CMK (cell line): ENCODE results near the gene ACTR5.

ENCODE experiments used
- DNase-seq: peaks from one replicate; pipeline ENCODE4 v3.0.0-alpha.2; 2010; ENCODE audit warnings: low read depth

Gene ACTR5

DNA sequence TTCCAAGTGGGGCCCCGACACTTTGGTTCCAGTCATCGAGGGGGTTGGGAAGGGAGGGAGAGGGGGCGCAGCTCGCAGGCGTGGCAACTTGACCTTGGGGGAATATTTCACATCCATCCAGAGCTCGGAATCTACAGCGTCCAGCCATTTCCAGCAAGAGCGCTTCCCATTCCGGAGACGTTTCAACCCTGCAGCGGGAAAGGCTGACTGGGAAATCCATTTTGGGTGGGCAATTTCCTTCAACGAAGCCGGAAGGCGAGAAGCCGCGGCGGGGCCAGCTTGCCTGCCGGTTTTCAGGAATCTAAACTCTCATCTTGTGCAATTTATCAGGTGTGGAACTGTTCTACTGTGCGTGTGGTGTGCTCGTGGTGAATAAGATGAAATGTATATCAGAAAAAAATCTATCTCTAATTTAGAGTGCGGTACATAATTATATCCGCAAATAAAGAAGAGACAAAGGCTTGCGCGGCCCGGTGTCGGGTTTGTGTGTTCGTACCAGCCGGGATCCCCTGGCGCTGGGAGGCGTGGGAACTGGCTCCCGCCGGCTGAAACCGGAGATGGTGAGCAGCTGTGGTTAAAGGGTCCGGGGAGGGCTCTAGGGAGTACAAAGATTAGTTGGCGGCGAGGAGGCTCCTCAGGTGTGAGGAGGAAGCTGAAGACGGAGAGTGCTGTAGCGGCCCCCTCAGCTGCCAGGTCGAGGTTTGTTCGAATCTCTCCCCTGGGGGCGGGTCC, 19.2 kb upstream of the ACTR5 start:
- DNase-seq = no peak

DNA sequence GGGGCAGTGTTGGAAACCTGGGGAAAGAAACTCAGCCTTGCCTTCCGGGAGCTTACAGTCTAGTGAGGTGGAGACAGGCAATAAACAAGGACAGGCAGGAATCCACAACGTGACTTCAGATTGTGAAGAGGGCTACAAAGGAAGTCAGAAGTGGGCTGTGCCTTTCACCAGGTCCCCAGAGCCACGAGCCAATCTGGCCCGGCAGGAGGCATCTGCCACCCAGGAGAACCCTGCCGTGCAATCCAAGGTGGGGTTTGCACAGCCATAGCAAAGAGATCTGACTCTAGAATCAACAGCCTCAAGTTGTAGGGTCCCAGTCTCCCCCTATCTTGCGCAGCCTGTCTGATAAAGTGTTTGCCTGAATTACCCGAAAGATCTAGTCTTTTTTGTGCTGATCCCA, 18.5 kb upstream of the ACTR5 start:
- DNase-seq = no peak

DNA sequence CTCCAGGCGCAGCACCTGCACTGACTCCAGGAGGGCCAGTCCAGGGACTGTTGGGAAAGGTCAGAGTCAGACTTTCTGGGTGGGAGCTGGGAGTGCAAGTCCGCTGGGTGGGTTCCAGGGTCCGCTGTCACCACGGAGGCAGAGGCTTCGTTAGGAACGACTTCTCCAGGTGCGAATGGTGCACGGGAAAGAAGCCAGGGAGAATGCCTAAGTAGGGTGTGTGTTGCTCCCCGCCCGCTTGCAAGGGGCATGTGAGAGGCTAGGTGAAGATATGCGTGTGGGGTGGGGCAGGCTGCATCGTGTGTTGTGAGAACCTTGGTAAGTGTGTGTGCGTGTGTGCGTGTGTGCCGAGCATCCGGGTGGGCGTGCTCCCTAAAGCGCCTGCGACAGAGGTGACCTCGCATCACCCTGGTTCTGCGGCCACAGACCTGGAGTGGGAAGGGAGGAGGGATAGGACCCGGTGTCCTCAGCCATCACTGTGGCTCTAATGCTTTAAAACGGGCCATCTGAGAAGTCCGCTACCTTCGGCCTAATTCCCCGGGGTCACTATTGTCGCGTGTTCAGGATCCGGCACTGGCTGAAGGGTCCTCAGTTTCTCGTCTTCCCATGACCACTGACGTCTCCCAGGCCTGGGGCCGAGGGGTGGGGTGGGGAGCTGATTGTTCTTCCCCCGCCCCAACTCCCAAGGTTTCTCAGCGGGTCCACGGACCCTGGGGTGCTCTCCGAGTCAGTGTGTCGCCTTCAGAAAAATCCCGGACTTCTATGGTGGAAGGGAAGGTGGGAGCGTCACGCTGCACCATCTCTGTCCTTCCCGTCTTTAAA, 17.9 kb upstream of the ACTR5 start:
- no peak for DNase-seq

DNA sequence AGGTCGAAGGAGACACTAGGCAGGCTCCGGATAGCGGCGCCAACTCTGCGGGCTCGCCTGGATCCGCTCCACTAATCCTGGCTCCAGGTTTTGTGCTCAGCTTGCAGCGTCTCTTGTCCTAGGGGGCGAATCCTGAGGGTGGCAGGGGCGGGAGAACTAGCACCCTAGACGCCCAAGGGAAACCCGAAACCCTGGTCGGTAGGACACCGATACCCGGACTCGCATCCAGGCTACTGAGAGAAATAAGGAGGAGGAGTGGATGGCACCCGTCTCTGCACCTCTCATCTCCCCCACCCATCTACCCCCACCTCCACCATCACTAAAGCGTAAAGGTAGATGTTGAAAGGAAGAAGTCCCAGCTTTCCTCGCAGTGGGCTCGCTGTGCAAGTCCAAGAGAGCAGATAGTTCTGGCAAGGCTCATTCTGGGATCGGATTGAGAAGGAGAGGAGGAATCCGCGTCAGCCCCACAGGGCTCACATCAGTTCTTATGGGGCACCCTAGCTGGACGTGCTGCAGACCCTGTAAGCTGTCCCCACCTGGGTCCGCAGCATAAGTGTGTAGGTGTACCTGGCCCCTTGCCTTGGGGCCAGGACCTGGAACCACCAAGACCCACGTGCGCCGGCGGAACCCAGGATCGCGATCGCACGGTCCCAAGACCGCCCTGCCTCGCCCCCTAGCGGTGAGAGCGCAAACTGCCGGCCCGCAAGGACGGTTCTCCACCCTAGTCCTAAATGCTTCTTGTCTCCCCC, 17.1 kb upstream of the ACTR5 start:
- DNase-seq = peak; percentile 14

DNA sequence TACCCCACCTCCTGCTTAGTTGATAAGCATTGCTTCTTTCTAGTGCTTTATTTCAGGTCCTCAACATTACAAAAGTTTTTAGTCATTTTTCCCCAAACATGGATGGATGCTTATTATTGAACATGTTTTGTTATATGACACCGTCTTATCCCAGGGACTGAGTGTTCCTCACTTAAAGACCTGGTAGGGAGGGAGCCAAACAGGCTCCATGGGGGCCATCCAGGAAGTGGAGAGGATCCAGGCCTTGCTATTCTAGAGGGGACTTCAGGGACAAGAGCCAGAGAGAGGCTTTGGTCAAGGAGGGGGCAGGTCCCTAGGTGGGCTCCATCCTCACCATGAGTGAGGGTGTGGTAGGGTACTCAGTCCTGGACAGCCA, 16.5 kb upstream of the ACTR5 start:
- no peak for DNase-seq

DNA sequence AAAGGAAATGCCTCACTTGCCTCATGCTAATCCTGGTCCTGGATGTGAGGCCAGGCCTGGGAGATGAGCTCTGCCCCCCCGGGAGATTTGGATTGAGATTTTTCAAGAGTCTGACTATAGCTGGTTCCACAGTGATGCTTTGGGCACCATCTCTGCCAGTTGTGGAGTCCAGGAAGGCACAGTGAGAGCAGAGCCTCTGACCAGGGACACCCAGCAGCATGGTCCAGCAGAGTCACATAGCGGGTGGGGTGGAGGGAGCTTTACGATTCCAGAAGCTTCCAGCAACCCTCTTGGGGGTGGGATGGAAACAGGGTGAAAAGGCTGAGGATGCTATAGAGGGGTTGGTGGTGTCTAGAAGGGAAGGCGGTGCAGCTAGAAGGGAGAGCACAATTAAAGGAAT, 15.3 kb upstream of the ACTR5 start:
- no peak for DNase-seq

DNA sequence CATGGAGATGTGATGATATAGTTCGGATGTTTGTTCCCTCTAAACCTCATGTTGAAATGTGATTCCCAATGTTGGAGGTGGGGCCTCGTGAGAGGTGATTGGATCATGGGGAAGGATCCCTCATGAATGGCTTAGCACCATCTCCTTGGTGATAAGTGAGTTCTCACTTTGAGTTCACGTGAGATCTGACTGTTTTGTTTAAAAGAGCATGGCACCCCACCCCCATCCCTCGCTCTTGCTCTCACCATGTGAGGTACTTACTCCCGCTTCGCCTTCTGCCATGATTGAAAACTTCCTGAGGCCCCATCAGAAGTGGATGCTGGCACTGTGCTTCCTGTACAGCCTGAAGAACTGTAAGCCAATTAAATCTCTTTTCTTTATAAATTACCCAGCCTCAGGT, 13.1 kb upstream of the ACTR5 start:
- no peak for DNase-seq

DNA sequence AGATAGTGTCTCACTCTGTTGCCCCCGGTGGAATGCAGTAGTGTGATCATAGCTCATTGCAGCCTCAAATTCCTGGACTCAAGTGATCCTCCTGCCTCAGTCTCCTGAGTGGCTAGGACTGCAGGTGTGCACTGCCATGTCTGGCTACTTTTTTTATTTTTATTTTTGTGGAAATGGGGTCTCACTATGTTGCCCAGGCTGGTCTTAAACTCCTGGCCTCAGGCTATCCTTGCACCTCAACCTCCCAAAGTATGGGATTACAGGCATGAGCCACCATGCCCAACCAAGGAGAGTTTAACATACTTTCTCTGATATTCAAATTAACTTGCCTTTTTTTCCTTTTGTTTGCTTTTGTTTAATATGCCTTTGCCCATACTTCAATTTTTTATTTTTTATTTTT, 10.4 kb upstream of the ACTR5 start:
- no peak for DNase-seq

DNA sequence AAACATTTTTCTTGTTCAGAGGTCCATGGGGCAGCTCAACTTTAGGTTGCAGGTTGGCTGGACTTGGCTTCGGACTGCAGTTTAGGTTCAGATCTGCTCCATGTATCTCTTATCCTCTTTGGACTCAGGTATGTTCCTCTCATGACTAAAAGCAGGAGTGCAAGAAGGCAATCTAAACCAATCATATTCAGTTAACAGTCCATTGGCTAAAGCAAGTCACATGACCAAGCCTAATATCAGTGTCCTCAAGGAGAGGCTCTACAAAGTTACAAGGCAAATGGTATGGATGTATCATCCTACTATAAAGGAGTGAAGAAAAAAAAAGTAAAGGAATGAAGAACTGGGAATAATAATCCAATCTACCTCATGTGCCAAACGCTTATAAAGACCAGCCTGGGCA, 2.5 kb upstream of the ACTR5 start:
- DNase-seq = no peak

DNA sequence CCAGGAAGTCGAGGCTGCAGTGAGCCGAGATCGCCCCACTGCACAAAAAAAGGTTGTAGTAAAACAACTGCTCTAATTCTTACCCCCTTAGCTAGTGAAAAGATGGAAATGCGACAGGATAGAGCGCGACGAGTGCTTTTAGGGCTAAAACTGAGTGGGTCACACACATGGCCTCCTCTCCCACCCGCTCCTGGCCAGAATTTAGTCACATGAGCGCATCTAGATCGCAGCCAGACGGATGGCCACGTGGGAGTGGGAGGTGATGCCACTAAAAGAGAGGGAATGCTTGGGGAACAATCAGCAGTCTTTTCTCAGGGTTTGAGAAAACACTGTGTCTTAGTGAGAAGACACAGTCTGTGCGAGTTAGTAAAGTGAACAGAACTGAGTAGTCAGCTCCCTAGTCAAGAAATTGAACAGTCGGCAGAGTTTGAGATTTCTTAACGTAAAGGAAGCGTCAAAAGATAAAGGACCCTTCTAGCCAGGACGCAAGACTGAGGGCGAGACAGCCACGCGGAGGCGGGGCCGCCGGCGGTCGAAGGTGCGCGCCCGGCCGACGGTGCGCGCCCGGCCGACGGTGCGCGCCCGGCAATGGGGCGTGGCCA, 664 bp upstream of the ACTR5 start:
- no peak for DNase-seq

DNA sequence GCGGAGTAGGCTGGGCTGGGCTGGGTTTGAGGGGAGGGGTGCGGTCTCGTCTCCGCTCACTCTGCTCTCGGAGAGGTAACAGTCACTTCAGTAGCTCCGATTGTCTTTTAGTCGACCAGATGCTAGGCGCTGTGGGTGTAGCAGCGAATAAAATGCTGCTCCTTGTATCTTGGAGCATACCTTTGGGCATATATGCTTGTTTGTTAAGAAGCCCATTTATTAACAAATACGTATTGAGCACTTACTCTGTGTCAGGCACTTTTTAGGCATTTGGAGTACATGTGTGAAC, 545 bp downstream of the ACTR5 start:
- DNase-seq = no peak

DNA sequence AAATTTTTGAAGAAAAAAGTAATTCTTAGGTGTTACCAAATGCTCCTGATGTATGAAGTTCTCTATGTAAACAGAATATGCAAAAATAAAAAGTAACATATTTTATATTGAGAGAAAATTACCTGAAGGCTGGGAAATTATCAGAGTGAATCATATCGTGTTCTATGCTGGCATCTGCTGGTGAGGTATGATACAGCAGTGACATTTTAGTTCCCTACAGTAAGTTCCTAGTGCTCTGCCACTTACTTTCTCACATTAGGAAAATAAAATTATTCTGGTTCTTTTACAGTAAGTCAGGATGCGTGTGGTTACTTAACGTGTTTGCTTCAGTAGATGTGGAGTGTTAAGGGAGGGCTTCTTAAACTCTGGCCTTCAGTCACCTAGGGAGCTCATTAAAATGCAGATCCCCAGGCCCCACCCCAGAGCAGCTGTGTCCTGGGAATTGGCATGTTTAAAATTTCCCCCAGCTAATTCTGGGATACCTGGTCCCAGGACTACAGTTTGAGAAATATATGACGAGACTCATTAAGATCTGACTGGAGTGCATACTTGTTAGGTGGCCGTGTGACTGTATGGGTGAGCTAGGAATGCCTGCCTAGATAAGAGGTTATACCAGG, 3.2 kb downstream of the ACTR5 start:
- DNase-seq = no peak

DNA sequence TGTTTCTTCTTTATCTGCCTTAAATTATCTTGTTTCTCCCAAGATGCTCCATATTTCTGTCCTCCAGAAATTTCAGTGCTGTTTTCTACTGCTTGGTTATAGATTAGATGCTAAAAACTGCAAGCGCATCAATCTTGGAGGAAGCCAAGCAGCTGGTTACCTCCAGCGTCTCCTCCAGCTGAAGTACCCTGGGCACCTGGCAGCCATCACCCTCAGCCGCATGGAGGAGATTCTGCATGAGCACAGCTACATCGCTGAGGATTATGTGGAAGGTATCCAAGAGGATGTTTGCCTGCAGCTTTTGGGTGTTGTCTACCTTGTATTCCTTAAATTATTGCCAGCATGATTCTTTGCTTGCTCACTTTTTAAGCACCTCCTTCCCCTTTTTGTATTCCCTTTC, 3.8 kb downstream of the ACTR5 start:
- DNase-seq = no peak

DNA sequence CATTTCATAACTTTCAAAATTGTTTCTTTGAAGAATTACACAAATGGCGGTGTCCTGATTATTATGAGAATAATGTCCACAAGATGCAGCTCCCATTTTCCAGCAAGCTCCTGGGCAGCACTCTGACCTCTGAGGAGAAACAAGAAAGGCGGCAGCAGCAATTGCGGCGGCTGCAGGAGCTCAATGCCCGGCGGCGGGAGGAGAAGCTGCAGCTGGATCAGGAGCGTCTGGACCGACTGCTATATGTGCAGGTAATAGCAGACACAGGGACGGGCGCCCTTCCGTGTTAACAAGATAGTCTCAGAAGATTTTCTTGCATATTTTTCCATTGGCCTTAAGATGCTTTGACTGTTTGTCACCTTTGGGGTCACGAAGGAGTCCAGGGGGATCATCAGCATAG, 6.7 kb downstream of the ACTR5 start:
- no peak for DNase-seq

DNA sequence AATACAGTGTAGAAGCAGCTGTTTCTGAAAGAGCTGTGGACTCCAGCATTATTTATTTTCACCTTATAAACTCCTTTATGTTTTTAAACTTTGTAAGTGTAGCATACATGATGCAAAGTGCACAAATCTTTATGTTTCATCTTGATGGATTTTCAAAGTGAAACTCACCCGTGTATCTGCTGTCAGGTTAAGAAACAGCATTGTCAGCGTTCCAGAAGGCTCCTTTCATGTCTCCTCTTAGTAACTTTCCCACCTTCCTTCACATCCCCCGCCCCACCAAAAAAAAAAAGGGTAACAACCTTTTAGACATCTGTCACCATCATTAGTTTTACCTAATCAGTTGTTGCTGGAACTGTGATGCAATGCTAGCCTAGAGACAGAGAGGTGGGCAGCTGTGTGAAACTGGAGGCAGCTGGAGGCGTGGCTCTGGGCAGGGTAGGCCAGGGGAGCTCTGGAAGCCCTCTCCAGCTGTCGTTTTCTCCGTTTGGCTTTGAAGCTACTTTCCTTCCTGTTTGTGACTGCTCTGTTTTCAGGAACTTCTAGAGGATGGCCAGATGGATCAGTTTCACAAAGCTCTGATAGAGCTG, 7.2 kb downstream of the ACTR5 start:
- DNase-seq = no peak

DNA sequence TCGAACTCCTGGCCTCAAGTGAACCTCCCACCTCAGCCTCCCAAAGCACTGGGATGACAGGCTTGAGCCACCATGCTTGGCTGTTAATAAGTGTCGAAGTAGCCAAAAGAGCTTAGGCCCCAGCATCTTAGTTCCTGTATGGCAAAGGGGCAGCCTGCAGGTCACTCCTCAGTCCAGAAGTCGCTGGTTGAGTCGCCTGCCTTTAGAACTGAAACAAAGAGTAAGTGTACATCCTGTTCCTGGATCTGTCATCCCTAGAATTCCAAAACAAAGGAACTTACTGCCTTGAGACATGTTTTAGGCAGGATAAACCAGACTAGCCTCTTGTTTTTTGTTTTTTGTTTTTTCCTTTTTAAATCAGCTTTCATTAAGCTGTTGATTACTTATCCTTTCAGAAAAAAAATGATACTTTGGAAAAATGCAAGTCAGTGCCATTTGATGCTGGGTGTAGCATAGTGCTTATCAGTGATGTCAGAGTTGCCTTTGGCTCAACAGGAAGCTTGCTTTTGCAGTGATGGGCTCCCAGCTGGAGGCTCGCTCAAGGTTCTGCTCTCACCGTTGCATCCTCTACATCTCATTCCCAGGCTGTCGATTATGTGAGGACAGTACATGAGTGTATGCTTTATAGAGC, 9.0 kb downstream of the ACTR5 start:
- no peak for DNase-seq

DNA sequence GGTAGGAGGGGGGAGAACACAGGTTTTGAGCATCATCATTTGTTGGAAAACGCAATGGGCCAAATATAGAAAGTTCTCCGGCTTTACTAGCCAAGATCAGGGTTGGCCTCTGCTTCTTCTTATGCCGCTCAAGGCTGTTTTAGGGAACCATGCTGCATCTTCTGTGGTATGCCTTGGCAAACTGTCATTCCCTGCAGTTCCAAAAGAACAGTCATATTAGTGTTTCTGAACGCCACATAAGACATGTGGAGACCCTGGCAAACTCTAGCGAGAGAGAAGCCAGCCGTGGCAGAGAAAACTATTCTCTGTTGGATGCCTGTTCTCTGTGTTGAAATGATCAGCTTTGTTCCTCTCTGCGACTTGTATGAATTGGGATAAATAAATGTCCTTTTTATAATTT, 10.8 kb downstream of the ACTR5 start:
- DNase-seq = no peak

DNA sequence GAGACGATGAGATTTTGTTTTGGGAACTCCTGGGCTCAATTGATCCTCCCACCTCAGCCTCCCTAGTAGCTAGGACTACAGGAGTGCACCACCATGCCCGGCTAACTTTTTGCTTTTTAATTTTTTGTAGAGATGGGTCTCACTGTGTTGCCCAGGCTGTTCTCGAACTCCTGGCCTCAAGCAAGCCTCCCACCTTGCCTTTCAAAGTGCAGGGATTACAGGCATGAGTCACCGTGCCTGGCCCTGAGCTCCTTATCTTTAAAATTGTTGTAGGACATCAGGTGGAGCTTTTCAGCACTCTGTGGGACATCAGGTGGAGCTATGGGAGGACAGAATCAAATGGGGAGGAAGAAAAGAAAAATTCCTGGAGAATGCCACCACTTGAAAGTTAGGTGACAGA, 12.7 kb downstream of the ACTR5 start:
- DNase-seq = no peak

DNA sequence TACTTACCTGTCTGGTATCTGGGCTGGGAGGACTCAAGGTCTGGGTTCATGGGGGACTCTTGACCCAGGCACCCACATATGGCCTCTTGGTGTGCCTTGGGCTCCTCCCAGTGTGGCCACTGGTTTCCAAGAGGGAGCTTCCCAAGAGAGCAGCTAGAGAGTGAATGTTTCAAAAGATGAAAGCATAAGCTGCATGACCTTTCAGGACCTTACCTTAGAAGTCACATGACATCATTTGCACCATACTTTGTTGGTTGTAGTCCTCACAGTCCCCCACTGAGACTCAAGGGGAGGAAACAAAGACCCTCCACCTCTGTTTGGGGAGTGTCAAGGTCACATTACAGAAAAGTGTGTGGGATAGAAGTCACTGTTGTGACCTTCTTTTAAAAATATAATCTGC, 13.9 kb downstream of the ACTR5 start:
- no peak for DNase-seq

DNA sequence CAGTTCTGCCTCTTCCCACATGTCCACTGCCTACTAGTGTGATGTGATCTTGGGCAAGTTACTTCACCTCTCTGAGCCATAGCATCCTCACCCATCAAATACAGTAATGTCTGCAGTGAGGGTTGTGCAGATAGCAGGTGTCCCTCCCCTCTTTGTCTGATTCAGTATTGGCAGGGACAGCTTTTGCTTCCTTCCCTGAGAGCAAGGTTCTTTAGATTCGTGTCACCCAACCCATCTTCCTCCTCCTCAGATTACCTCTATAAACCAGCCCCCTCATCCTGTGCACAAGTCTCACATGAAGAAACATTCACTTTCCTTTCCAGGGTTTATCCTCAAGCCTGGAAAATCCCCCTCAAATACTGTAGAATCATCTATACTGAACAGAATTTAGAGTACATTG, 15.4 kb downstream of the ACTR5 start:
- DNase-seq = no peak

DNA sequence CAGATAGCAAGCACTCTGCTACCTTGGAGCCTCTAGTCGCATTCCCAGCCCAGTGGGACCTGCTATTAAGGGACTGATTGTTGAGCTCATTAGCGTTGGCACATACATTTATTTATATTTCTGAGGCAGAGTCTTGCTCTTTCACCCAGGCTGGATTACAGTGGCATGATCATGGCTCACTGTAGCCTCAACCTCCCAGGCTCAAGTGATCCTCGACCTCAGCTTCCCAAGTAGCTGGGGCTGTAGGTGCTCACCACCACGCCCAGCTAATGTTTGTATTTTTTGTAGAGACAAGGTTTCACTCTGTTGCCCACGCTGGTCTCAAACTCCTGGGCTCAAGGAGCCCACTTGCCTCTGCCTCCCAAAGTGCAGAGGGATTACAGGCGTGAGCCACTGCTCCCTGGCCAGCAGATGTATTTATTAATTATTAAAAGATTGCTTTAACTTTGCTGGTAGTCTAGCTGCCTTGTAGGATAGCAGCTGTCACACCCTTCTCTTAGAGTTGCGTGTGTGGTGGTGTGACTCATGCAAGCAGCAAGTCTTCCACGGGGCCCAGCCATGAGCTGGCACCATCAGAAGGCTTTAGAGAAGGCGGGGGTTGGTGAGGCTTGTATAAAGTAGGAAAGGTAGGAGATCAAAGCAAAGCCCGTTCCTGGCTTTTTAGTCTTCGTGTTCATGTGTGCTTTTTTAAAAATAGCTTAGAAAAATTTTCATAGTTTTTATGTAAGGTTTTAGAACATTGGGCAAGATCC, 16.5 kb downstream of the ACTR5 start:
- no peak for DNase-seq
